Transverse colon (tissue), 4 donors: Measurements from ENCODE around the gene PSMB4.

ENCODE experiments used
- POLR2A ChIP-seq: fragments of 450-650 bp; IDR thresholded peaks from one replicate; pipeline ENCODE4 v1.6.1; 2016; ENCODE audit warnings: antibody characterized with exemption, mild to moderate bottlenecking, moderate library complexity
- POLR2AphosphoS5 ChIP-seq, 3 donors: sonication (generic); formaldehyde crosslinking; IDR thresholded peaks; one replicate each; pipeline ENCODE4 v1.6.1; 2016; ENCODE audit warnings: antibody characterized with exemption in 3 of 3
- TF ChIP-seq, protein P1 (sequence below), 5 experiments: fragments of 200-600 bp in 3 of 5; fragments of 450-650 bp in 2 of 5; sonication (generic) in 3 of 5; IDR thresholded peaks; 1 replicate in 2 of 5; 2 replicates in 3 of 5; pipeline ENCODE4 v1.5.1; 2016 to 2017; ENCODE audit warnings: antibody characterized with exemption in 5 of 5, inconsistent platforms in 3 of 5, mild to moderate bottlenecking in 2 of 5, moderate library complexity in 1 of 5

GRCh38 chr1:151361883-151362282 is 37.5 kb upstream of the PSMB4 start:
- TF ChIP-seq, protein P1, sequence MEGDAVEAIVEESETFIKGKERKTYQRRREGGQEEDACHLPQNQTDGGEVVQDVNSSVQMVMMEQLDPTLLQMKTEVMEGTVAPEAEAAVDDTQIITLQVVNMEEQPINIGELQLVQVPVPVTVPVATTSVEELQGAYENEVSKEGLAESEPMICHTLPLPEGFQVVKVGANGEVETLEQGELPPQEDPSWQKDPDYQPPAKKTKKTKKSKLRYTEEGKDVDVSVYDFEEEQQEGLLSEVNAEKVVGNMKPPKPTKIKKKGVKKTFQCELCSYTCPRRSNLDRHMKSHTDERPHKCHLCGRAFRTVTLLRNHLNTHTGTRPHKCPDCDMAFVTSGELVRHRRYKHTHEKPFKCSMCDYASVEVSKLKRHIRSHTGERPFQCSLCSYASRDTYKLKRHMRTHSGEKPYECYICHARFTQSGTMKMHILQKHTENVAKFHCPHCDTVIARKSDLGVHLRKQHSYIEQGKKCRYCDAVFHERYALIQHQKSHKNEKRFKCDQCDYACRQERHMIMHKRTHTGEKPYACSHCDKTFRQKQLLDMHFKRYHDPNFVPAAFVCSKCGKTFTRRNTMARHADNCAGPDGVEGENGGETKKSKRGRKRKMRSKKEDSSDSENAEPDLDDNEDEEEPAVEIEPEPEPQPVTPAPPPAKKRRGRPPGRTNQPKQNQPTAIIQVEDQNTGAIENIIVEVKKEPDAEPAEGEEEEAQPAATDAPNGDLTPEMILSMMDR (IDR thresholded peaks at IDR 0.05) = no peak
- TF ChIP-seq POLR2A (no peak), POLR2AphosphoS5 (IDR thresholded peaks at IDR 0.05) (no peak)
